HG02763 (cell line): ENCODE measurements around the gene RPL13A.

Source experiments
- ATAC-seq: cut with Tn5 transposase; IDR thresholded peaks from one replicate; pipeline ENCODE4 v1.9.1; 2021; ENCODE audit warnings: mild to moderate bottlenecking, moderate library complexity; ENCODE audit not compliant: unreplicated experiment

RPL13A gene

DNA sequence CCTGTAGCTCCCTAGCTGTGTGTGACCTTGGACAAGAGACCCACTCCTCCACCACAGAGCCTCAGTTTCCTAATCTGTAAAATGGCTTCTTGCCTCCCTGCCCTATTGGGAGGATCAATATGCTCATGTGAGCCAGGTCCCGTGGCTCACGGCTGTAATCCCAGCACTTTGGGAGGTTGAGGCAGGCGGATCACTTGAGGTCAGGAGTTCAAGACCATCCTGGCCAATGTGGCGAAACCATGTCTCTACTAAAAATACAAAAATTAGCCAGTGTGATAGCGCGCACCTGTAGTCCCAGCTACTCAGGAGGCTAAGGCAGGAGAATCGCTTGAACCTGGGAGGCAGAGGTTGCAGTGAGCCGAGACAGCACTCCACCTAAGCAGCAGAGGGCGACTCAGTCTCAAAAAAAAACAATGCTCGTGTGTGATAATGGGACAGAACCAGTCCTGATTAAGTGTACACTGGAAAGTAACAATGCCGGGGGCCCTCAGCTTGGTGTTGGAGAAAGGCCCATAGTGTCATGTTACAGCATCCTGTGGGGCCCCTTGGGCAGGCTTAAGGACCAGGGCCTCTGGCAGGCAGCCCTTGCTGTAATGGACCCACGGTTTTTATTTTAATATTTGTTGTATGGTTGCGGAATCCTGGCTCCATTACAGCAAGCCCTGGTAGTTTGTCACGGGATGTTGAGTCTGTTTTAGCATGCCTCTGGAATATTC is 15.6 kb downstream of the RPL13A start:
- ATAC-seq = no peak

DNA sequence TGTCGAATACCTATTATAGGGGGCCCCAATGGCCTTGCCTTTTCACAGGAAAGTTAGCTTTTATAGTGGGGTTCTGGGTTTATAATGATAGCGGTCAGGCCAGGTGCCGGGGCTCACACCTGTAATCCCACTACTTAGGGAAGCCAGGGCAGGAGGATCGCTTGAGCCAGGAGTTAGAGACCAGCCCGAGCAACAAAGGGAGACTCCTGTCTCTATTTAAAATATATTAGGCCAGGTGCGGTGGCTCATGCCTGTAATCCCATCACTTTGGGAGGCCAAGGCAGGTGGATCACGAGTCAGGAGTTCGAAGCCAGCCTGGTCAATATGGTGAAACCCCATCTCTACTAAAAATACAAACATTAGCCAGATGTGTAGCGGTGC is 16.2 kb downstream of the RPL13A start:
- no peak for ATAC-seq

DNA sequence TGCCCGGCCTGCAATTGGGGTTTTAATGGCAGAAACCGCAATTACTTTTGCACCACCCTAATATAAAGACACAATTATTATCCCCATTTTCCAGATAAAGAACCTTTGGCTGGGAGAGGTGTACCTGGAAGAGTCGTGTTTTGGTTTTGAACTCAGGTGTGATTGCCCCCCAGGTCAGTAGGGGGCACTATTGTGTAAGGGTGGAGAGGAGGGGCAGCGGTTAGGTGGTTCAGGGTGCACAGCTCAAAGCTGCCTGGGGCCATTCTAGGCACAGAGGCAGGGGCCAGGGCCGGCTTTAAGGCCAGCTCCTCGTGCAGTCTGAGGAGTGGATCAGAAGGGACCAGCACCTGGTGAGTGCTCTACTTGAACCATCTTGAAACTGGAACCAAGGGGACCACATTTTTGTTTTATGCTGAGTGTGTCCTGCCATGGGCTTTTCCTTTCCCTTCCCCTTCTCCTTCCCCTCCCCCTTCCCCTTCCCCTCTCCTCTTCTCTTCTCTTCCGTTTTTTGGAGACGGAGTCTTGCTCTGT is 19.2 kb downstream of the RPL13A start:
- ATAC-seq = no peak

DNA sequence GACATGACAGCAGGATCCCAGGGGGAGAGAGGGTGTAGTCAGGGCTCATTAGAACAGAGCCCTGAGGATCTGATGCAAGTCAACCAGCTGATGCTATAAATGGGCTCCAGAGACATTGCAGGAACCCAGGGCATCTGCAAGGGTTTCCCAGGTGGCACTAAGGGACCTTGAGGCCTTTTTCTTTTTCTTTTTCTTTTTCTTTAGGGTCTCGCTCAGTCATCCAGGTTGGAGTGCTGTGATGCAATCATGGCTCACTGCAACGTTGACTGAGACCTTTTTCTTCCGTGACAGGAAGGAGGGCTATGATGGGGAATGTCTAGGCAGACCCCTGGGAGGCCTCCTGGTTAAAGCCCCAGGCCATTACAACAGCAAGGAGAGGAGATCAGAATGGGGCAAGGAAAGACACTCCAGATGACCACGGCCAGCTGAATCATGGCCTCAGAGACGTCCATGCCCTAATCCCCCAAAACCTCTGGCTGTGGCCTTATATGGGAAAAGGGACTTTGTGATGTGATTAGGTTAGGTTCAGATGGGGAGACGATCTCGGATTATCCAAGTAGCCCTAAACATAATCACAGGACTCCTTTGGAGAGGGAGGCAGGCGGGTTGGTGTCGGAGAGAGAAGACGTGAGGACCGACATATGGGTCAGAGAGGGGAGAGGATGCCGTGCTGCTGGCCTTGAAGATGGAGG is 20.5 kb downstream of the RPL13A start:
- ATAC-seq = no peak

DNA sequence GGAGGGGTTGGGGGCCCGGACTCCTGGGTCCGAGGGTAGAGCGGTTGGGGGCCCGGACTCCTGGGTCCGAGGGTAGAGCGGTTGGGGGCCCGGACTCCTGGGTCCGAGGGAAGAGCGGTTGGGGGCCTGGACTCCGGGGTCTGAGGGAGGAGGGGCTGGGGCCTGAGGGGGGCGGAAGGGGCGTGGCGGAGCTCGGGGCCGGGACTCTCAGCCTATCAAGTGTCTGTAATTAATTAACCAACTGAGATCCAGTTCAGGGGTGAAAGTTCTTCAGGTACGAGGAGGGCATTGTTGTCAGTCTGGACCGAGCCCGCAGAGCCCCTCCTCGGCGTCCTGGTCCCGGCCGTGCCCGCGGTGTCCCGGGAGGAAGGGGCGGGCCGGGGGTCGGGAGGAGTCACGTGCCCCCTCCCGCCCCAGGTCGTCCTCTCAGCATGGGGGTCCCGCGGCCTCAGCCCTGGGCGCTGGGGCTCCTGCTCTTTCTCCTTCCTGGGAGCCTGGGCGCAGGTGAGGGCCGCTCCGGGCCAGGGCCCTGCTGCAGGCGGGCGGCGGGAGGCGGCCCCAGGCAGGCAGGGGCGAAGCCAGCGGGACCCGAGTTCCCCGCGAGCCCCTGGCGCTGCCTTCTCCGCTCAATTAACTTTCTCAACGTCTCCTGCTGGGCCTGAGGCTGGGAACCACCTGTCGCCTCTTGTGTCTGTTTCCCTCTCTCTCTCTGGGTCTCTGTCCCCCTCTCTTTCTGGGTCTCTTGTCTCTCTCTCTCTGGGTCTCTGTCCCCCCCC is 25.8 kb downstream of the RPL13A start:
- no peak for ATAC-seq

DNA sequence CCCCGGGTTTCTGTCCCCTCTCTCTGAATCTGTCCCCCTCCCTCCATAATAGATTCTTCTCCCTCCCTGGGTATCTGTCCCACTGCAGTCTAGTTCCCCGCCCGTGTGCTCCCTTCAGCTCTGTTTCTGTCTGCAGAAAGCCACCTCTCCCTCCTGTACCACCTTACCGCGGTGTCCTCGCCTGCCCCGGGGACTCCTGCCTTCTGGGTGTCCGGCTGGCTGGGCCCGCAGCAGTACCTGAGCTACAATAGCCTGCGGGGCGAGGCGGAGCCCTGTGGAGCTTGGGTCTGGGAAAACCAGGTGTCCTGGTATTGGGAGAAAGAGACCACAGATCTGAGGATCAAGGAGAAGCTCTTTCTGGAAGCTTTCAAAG is 26.3 kb downstream of the RPL13A start:
- no peak for ATAC-seq

DNA sequence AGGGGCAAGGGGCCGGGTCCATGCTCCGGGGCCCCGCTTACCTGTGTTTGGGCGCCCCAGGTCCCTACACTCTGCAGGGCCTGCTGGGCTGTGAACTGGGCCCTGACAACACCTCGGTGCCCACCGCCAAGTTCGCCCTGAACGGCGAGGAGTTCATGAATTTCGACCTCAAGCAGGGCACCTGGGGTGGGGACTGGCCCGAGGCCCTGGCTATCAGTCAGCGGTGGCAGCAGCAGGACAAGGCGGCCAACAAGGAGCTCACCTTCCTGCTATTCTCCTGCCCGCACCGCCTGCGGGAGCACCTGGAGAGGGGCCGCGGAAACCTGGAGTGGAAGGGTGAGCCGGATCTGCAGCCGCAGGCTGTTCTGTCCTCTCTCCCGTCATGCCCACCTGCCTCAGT is 26.7 kb downstream of the RPL13A start:
- ATAC-seq = no peak

DNA sequence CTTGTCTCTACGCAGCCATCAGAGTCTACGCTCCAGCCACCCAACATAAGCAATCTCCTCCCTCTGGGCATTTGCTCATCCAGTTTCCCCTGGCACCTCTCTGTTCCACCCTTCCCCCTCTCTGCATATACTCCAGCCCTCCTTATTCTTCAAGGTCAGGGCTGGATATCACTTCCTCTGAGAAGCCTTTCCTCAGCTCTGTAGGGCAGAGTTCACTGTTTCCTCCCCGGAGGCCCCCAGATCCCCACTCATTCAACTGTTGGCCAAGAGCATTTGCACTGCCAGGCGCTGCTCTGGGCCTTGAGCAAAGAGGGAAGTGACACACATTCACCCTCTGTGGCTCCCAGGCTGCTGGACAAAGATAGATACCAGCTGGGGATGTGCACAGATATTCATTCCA is 28.4 kb downstream of the RPL13A start:
- ATAC-seq = no peak

DNA sequence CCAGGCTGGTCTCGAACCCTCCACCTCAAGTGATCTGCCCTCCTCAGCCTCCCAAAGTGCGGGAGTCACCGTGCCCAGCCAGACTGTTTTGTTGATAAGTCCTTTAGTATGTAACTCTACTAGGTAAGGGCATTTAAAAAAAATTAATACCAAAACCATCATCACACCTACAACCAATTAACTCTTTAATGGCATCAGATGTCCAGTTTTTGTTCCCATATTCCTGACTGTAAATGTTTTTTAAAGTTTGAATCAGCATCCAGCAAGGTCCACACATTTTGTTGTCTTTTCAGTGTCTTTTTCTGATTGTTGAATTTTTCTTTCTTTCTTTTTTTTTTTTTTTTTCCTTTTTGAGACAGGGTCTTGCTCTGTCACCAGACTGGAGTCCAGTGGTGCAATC is 30.6 kb downstream of the RPL13A start:
- ATAC-seq = no peak

DNA sequence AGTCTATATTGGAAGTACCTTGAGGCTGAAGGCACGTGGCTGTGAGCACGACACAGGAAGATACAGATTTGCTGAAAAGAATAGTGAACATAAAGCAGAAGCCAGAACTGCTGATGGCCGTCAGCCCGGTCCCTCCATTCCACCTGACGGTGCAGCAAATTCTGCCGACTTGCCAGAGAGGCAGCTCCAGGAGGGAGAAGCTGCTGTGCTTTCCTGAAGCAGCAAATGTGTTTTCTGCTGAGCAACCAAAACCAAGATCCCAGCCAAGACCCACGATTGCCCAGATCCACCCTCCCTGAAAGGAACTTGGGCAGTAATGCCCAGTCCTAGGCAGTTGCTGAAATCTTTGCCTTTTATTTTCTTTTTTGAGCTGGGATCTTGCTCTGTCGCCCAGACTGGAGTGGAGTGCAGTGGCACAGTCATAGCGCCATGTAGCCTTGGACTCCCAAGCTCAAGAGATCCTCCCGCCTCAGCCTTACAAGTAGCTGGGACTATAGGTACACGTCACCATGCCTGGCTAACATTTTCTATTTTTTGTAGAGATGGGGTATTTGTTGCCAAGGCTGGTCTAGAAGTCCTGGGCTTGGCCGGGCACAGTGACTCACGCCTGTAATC is 33.4 kb downstream of the RPL13A start:
- ATAC-seq = no peak

DNA sequence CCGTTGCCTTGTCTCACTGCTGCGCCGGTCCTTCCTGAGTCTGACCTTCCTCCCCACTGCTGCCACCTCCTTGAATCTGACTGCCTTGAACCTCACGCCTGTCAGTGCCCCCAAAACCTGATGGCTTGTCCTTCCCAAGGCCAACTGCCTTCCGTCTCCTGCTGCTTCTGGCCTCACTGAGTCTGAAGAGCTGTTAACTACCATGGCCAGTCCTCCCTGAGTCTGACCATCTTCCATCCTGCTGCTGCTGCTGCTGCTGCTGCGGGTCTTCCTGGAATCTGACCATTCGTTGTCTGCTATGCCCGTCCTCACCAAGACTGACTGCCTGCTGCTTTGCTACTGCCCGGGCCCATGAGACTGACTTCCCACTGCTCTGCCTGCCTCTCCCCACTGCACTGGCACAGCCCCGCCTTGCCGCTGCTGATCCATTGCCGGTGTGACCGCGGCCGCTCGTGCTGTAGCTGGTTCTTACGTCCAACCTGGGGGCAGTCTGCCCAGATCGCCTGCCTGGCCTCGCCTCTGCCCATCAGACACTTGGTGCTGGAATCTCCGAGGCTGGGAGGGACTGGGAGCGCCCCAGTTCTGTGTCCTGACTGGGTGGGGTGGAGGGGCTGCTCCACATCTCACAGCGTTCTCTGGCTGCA is 37.5 kb downstream of the RPL13A start:
- ATAC-seq = no peak

DNA sequence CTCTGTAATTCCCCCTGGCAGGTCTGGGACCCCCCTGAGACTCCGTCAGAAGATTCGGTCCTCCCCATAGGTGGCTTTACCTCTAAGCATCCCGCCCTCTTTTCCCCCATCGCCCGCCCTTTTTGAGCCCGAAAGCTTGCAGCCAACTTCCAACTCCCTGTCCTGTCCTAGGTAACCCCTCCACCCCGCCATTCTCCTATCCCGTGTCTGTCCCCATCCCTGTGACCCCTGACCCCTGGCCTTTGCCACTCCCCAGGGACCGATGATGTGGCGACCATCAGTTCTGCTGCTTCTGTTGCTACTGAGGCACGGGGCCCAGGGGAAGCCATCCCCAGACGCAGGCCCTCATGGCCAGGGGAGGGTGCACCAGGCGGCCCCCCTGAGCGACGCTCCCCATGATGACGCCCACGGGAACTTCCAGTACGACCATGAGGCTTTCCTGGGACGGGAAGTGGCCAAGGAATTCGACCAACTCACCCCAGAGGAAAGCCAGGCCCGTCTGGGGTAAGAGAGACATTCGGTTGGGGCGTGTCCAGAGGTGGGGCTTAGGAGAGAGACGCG is 40.9 kb downstream of the RPL13A start:
- no peak for ATAC-seq

DNA sequence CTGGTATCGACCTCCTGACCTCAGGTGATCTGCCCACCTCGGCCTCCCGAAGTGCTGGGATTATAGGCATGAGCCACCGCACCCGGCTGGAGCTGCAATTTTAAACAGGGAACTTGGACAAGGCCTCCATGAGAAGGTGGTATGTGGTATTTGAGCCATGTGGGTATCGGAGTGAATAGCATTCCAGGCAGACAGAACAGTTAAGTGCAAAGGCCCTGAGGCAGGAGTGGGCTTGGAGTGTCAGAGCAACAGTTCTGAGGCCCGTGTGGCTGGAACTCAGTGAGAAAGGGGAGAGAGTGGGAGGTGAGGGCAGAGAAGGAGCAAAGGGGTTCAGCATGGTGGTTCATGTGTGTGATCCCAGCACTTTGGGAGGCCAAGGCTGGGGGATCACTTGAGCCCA is 43.3 kb downstream of the RPL13A start:
- no peak for ATAC-seq

DNA sequence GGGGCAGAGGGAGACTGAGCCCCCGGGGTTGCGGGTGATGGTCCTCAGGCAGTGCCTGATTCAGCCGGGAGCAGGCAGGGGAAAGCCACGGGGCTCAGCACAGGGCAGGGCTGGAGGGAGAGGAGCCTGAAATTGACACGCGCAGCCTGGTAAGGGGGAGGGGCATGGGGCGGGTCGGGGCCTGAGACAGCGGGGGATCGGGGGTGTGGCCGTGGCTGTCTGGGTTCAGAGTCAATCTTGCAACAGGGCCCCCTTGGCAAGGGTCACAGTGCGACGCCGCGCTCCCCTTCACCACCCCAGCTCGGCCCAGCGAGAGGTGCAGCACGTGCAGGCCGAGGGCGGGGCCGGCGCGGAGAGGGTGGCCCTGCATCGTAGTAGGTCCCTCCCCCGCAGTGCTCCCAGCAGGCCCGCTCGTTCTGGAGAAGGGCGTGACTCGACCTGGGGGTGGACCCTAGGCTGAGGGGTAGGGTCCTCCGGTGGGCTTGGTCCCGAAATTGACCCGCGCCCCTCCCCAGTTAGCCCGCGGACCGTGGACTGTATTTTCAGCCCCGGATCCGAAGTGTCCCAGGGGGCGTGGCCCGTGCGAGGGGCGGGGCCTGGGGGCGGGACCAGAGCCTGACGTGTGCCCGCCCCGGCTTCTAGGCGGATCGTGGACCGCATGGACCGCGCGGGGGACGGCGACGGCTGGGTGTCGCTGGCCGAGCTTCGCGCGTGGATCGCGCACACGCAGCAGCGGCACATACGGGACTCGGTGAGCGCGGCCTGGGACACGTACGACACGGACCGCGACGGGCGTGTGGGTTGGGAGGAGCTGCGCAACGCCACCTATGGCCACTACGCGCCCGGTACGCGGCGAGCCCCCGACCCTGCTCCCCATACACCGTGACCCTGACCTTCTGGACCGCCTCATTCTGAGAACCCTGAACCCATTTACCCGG is 46.4 kb downstream of the RPL13A start:
- ATAC-seq = peak; percentile 69

DNA sequence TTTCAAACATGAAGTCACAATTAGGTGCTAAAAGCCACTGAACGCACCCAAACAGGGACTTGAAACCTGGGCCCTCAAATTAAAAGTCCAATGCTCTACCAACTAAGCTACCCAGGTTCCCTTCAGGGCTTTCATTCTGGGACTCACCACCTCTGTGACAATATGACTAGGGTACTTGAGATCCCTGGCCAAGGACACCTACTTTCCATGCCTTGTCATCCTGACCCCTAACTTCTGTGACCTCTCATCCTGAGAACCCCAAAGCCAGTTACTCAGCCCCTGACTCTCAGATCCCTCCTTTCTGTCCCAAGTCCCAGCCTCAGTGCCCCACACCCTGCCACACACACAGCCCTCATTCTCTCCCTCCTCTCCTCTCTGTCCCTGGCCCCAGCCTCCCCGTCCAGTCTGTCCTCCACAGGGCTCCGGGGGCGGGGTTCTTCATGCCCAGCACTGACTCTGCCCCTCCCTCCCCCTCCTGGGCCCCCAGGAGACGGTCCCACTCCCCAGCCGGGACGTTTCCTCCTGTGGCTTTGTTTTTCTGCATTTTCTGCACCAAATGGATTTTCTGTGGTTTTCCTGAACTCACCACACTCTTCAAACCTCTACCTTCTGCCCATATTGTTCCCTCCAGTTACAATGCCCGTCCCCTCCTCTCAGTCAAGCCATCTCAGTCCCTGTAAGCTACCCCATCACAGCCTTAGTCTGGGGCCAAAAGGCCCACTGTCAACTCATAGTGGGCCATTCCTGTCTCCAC is 47.4 kb downstream of the RPL13A start:
- no peak for ATAC-seq

DNA sequence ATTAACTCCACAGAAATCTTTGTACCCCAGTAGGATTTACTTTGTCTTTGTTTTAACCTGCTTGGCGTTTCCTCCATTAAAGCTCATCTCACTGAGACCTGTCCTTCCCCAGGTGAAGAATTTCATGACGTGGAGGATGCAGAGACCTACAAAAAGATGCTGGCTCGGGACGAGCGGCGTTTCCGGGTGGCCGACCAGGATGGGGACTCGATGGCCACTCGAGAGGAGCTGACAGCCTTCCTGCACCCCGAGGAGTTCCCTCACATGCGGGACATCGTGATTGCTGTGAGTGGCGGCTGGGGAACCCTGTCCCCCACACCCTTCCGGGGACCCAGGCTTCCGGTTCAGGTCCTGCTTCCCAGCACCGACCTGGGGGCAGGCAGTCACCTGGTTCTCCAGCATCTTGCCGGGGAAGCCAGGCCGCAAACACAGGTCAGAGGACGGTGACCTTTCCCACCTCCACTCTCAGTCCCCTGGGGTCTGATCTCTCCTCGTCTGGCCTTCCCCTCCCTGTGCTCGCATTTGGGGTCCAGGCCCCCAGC is 49.6 kb downstream of the RPL13A start:
- ATAC-seq = no peak

DNA sequence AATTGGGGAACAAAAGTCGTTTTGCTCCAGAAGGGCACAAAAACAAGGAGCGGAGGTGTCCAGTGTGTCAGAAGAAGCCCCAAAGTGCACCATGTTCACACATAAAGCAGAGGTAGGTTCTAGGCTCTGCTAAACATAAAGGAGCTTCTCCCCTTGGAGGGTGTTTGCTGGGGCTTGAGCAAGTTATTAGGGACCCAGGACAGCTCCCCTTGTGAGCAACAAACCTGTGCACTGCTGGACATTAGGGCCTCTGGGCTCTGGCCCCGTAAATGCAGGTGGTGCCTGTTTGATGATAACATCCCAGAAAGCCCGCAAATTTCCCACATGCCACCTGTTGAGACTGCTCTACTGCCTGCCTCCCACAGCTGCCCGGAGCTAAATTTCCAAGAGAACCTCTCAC is 51.2 kb downstream of the RPL13A start:
- ATAC-seq = no peak

DNA sequence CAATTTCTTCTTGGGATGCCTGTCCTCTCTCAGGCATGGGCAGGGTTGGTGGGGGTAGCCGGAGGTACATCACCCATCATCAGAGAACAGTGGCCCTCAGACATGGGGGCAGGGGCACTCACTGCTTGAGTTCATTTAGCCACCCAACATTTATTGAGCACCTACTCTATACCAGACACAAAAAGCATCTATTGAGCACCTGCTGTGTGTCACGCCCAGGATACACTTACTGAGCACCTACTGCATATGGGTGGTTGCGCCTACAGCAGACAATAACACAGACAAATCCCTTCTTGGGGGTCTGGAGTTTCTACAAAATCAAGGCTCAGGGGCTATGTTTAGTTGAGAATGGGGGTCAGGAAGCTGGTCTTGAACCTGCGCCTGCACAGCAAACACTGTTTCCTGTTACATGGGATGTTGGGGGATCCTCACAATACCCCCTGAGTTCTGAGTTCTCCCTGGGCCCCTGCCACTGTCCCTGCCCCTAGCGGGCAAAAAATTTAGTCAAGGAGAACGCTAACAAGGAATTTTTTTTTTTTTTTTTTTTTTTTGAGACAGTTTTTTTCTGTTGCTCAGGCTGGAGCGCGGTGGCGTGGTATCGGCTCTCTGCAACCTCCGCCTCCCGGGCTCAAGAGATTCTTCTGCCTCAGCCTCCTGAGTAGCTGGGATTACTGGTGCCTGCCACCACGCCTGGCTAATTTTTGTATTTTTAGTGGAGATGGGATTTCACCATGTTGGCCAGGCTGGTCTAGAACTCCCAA is 52.0 kb downstream of the RPL13A start:
- no peak for ATAC-seq
